ENCODE data around the gene NFXL1.

The NFXL1 gene

DNA sequence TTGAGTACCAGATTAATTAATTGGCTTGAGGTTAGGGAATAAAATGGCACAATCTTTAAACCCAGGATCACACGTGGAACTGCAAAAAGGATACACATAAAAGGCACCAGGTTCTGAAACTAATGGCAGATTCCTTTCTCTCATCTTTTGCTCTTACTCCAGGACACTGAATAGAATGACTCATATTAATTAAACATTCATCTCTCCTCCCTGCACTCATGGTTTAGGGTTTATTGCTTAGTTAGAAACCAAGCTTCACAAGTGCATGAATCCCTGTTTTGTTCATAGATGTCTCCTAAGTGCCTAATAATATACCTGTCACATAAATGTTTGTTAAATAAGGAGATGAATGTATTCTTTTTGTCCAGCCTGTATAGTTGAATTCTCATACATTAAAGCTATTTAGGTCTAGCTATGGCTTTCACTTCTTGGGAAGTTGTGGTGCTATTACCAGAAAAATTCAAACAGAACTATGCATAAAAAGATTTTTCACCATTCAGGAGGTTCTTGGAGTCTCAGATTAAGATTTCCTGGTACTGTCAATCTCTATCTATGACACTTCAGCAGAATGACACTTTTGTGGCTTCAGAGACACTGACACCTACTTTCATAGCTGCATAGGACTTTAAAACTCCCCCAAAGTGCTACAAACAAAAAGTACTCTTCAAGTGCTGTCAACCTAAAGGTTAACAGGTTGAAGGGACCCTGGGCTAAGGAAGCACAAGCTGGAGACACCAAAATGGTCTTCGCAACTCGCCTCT is 83.9 kb downstream of the NFXL1 start:
- no peaks in the 10 kb centered on the region for H3K4me1 ChIP-seq (ENCODE audit: insufficient read depth, low read length, severe bottlenecking)
- H3F3A ChIP-seq (ENCODE audit: insufficient read depth, low read length), result no peaks in the 10 kb centered on the region
- H3K9me2 ChIP-seq (ENCODE audit: low read depth, low read length), result no peaks in the 10 kb centered on the region
- no peak overlapping the region for H2AFZ ChIP-seq (ENCODE audit: low read length)
- H4K20me1 ChIP-seq (ENCODE audit: insufficient read depth, low read length), result no peaks in the 10 kb centered on the region
- H3K4me3 ChIP-seq (ENCODE audit: low read depth, low read length, poor library complexity, severe bottlenecking), result no peak overlapping the region
- TF ChIP-seq, protein P1, sequence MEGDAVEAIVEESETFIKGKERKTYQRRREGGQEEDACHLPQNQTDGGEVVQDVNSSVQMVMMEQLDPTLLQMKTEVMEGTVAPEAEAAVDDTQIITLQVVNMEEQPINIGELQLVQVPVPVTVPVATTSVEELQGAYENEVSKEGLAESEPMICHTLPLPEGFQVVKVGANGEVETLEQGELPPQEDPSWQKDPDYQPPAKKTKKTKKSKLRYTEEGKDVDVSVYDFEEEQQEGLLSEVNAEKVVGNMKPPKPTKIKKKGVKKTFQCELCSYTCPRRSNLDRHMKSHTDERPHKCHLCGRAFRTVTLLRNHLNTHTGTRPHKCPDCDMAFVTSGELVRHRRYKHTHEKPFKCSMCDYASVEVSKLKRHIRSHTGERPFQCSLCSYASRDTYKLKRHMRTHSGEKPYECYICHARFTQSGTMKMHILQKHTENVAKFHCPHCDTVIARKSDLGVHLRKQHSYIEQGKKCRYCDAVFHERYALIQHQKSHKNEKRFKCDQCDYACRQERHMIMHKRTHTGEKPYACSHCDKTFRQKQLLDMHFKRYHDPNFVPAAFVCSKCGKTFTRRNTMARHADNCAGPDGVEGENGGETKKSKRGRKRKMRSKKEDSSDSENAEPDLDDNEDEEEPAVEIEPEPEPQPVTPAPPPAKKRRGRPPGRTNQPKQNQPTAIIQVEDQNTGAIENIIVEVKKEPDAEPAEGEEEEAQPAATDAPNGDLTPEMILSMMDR (IDR thresholded peaks at IDR 0.05; ENCODE audit: low read length), result no peak
- no peak for TF ChIP-seq EZH2 (IDR thresholded peaks at IDR 0.05; ENCODE audit: borderline replicate concordance, low read length)
- H3K27ac ChIP-seq (ENCODE audit: low read depth, low read length, poor library complexity, severe bottlenecking), result no peak overlapping the region
- H3K79me2 ChIP-seq (ENCODE audit: insufficient read depth, low read length), result no peaks in the 10 kb centered on the region
- H3K27me3 ChIP-seq (ENCODE audit: insufficient read depth, low read length), result no peaks in the 10 kb centered on the region
- H3K9me3 ChIP-seq (ENCODE audit: low read length), result 0 out of 2 replicates have a peak, but pooled peaks cover 2% of the 10 kb centered on the region
- no peak overlapping the region for H3K4me2 ChIP-seq (ENCODE audit: low read length)
- H3K36me3 ChIP-seq (ENCODE audit: insufficient read depth, low read length), result no peaks in the 10 kb centered on the region
- no peak overlapping the region for H3K9ac ChIP-seq (ENCODE audit: low read length)

DNA sequence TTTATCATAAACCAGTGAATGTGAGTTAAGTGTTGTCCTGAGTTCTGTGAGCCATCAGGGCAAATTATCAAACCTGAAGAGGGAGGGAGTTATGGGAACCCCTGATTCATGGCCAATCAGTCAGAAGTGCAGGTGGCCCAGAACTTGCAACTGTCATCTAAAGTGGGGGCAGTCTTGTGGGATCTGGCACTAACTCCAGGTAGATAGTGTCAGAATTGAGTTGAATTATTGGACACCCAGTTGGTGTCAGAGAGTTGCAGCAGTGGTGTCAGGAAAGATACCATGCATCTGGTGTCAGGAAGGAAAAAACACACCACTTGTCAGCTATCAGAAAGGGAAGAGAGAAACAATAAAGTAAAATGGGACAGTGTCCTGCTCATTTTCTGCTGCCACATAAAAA is 84.9 kb downstream of the NFXL1 start:
- Histone ChIP-seq H3K27me3 (ENCODE audit: insufficient read depth, low read length) (no peaks in the 10 kb centered on the region), H3K4me3 (ENCODE audit: low read depth, low read length, poor library complexity, severe bottlenecking) (no peak overlapping the region), H3K79me2 (ENCODE audit: insufficient read depth, low read length) (no peaks in the 10 kb centered on the region), H3K9ac (ENCODE audit: low read length) (no peak overlapping the region), H3F3A (ENCODE audit: insufficient read depth, low read length) (no peaks in the 10 kb centered on the region), H4K20me1 (ENCODE audit: insufficient read depth, low read length) (no peaks in the 10 kb centered on the region), H3K9me2 (ENCODE audit: low read depth, low read length) (no peaks in the 10 kb centered on the region), H3K4me2 (ENCODE audit: low read length) (no peak overlapping the region), H3K36me3 (ENCODE audit: insufficient read depth, low read length) (no peaks in the 10 kb centered on the region), H3K9me3 (ENCODE audit: low read length) (0 out of 2 replicates have a peak, but pooled peaks cover 2% of the 10 kb centered on the region), H3K27ac (ENCODE audit: low read depth, low read length, poor library complexity, severe bottlenecking) (no peak overlapping the region), H3K4me1 (ENCODE audit: insufficient read depth, low read length, severe bottlenecking) (no peaks in the 10 kb centered on the region), H2AFZ (ENCODE audit: low read length) (no peak overlapping the region)
- TF ChIP-seq, protein P1 (IDR thresholded peaks at IDR 0.05; ENCODE audit: low read length), result no peak
- TF ChIP-seq EZH2 (IDR thresholded peaks at IDR 0.05; ENCODE audit: borderline replicate concordance, low read length), result no peak

DNA sequence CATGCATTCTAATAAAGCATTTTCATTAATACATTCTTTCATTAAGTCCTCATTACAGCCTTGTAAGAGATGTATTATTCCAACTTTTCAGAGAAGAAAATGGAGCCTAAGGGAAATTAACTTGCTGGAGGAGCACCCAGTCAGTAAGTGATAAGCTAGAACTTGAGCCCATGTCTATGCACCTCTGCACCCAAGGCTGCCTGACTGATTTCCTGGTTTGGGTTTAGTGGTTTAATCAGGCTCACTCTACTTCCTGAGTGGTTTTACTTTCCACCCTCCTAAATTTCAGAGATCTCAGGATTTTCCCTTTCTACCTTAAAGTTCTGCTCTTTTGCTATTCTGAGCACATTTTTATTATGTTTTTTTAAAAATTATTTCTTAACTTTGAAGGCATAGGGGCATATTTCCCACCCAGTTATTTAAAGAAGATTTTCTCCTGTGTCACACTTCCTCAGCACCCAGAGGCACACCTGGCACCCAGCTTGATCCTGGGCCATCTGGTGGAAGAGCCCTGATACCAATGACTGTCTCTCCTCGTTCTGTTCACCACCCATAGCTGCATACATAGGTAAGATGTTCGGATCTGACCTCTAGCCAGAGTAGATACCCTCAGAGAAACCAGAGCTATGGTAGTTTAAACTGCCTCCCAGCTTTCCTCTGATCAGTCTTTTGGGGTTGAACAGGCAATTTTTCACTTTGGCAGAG is 86.9 kb downstream of the NFXL1 start:
- H3K27me3 ChIP-seq (ENCODE audit: insufficient read depth, low read length), result no peaks in the 10 kb centered on the region
- H3K36me3 ChIP-seq (ENCODE audit: insufficient read depth, low read length), result no peaks in the 10 kb centered on the region
- no peak overlapping the region for H3K9ac ChIP-seq (ENCODE audit: low read length)
- no peaks in the 10 kb centered on the region for H3K9me2 ChIP-seq (ENCODE audit: low read depth, low read length)
- H3K4me2 ChIP-seq (ENCODE audit: low read length), result no peak overlapping the region
- no peak overlapping the region for H2AFZ ChIP-seq (ENCODE audit: low read length)
- no peaks in the 10 kb centered on the region for H3K79me2 ChIP-seq (ENCODE audit: insufficient read depth, low read length)
- H3K4me1 ChIP-seq (ENCODE audit: insufficient read depth, low read length, severe bottlenecking), result no peaks in the 10 kb centered on the region
- H3F3A ChIP-seq (ENCODE audit: insufficient read depth, low read length), result no peaks in the 10 kb centered on the region
- no peak for TF ChIP-seq EZH2 (IDR thresholded peaks at IDR 0.05; ENCODE audit: borderline replicate concordance, low read length)
- TF ChIP-seq, protein P1 (IDR thresholded peaks at IDR 0.05; ENCODE audit: low read length), result no peak
- H3K4me3 ChIP-seq (ENCODE audit: low read depth, low read length, poor library complexity, severe bottlenecking), result no peak overlapping the region
- no peaks in the 10 kb centered on the region for H3K9me3 ChIP-seq (ENCODE audit: low read length)
- no peak overlapping the region for H3K27ac ChIP-seq (ENCODE audit: low read depth, low read length, poor library complexity, severe bottlenecking)
- H4K20me1 ChIP-seq (ENCODE audit: insufficient read depth, low read length), result no peaks in the 10 kb centered on the region

Measured in OCI-LY1 (cell line).